Right atrium auricular region (tissue), 2 donors: ENCODE measurements around the gene RUNX3. TPM values are rescaled to one million over a fixed set of nuclear protein-coding genes. Genes with fewer than 3 reads are reported as not detected.

ENCODE experiments used
- DNase-seq: peaks from one replicate; pipeline ENCODE4 v3.0.0-alpha.2; 2019; ENCODE audit warnings: low spot score
- H3K27ac ChIP-seq, 2 donors: fragments of 200-600 bp; sonication (generic); 1 replicate in 1 of 2; 2 replicates in 1 of 2; pipeline ENCODE4 v1.5.1; 2016 to 2019
- H3K27me3 ChIP-seq, 2 donors: fragments of 200-600 bp; sonication (generic); one replicate each; pipeline versions ENCODE4 v1.5.1 to v1.6.0; 2017 to 2019
- H3K36me3 ChIP-seq: fragments of 200-600 bp; sonication (generic); one replicate; pipeline ENCODE4 v1.5.1; 2016
- H3K4me1 ChIP-seq, 2 donors: fragments of 200-600 bp; sonication (generic); one replicate each; pipeline versions ENCODE4 v1.5.1 to v1.6.0; 2017 to 2019
- H3K4me3 ChIP-seq, 2 donors: fragments of 200-600 bp; sonication (generic); 1 replicate in 1 of 2; 2 replicates in 1 of 2; pipeline ENCODE4 v1.5.1; 2017 to 2019; ENCODE audit warnings: mild to moderate bottlenecking in 1 of 2, moderate library complexity in 1 of 2
- H3K9me3 ChIP-seq, 2 donors: fragments of 200-600 bp; sonication (generic); one replicate each; pipeline ENCODE4 v1.5.1; 2019
- total RNA-seq, 2 donors: library from RNA; depleted of rRNA; stranded (reverse); fragments of >200 nt; gene quantifications; one replicate each; pipeline ENCODE4 v1.1.0, GENCODE V29; 2016
- TF ChIP-seq, protein P1 (sequence below), 2 donors: fragments of 200-600 bp; sonication (generic); IDR thresholded peaks; one replicate each; pipeline ENCODE4 v1.5.1; 2019; ENCODE audit warnings: antibody characterized with exemption in 2 of 2

RUNX3 gene
- total RNA-seq, 2 donors from 2014 or later = 0.48 to 2.3 TPM

DNA sequence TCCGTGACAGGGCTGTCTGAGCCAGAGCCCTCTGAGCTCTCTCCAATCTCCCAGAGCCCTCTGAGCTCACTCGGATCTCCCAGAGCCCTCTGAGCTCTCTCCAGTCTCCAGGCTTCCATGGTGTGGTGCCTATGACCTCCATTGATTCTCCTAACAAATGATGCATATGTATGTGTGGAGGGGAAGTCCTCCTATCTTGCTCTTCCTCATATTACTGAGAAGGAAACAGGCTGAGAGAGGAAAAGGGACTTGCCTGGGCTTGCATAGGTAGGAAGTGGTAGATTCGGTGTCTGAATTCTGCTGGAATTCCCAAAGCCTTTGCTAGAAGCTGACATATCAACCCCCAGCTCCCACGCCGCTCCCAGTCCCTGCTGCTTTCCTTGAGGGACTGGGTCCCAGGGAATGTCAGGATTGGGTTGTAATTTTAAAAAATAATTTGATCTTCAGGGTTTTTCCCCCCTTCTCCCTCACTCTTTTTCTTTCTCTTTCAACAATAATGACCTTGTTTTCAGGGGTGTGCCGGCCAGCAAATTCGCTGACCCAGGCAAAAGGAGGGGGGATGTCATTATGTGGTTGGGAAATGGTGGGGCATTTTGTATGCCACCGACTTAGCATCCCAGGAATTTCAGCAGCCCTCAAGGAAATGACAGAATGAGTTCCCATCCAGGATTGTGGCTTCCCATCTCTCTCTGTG lies 42.3 kb upstream of the RUNX3 start:
- H3K9me3 ChIP-seq = peaks cover 0 to 32% of the 10 kb centered on the region in 2 donors
- no peak overlapping the region for H3K27ac ChIP-seq
- TF ChIP-seq, protein P1, sequence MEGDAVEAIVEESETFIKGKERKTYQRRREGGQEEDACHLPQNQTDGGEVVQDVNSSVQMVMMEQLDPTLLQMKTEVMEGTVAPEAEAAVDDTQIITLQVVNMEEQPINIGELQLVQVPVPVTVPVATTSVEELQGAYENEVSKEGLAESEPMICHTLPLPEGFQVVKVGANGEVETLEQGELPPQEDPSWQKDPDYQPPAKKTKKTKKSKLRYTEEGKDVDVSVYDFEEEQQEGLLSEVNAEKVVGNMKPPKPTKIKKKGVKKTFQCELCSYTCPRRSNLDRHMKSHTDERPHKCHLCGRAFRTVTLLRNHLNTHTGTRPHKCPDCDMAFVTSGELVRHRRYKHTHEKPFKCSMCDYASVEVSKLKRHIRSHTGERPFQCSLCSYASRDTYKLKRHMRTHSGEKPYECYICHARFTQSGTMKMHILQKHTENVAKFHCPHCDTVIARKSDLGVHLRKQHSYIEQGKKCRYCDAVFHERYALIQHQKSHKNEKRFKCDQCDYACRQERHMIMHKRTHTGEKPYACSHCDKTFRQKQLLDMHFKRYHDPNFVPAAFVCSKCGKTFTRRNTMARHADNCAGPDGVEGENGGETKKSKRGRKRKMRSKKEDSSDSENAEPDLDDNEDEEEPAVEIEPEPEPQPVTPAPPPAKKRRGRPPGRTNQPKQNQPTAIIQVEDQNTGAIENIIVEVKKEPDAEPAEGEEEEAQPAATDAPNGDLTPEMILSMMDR (IDR thresholded peaks at IDR 0.05) = no peak
- no peak for DNase-seq
- H3K36me3 ChIP-seq = no peaks in the 10 kb centered on the region
- H3K27me3 ChIP-seq = no peaks in the 10 kb centered on the region
- H3K4me3 ChIP-seq = no peak overlapping the region
- no peaks in the 10 kb centered on the region for H3K4me1 ChIP-seq

DNA sequence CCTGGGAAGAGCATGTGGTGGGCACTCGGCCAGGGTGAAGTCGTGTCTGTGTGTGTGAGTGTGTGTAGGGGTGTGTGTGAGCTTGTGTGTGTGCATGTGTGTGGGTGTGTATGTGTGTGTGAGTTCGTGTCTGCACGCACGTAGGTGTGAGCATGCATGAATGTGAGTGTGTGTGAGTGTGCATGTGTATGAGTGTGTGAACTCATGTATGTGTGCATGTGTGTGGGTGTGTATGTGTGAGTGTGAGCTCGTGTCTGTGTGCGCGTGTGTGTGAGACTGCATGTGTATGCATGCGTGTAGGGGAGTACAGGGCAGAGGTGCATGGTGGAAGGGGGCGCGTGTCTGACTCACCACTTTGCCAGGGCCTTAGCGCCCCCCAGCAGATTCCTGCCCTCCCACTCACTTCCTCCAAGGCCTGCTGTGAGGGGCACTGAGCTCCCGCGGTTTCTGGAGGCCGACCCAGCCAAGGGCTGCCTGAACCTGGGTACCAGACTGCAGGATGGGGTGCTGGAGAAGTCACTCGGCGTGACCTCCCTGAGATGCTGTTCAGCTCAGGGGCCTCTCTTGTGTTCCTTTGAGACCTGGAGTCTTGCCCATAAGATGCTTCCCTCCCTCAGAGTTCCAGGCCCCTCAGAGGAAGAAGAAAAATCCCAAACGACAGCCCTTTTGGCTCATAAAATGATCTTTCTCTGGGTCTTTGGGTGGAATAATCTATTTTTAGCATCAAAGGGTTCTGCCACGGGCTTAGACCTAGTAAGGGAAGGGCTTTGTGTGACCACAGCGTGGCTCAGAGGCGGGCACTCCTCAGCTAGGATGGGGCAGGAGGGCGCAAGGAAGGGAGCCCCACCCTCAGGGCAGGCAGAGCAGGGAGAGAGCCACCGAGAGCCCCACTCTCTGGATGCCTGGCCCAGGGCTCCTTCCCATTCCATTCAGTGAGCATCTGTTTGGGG lies 41.1 kb upstream of the RUNX3 start:
- Histone ChIP-seq H3K4me3 (no peak overlapping the region), H3K36me3 (no peaks in the 10 kb centered on the region), H3K27ac (no peak overlapping the region), H3K27me3 (no peaks in the 10 kb centered on the region), H3K9me3 (peaks cover 0 to 22% of the 10 kb centered on the region in 2 donors), H3K4me1 (no peaks in the 10 kb centered on the region)
- DNase-seq = no peak
- TF ChIP-seq, protein P1 (IDR thresholded peaks at IDR 0.05) = no peak

DNA sequence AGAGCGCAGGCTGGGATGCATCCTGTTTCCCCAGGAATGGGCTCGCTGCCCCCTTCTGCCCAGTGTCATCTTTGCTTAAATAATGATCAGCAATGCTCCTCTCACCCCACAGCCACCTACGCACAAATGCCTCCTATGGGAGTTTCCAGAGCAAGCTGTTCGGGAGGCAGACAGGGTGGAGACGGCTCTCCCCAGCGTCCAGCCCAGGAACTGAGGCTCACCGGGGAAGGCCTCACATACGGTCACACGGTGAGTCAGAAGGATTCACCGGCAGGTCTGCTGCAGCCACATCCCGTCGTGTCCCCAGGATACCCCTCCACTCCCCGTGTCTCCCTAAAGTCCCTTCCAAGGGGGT lies 40.3 kb upstream of the RUNX3 start:
- TF ChIP-seq, protein P1 (IDR thresholded peaks at IDR 0.05) = no peak
- Histone ChIP-seq H3K4me1 (no peaks in the 10 kb centered on the region), H3K9me3 (peaks cover 0 to 14% of the 10 kb centered on the region in 2 donors), H3K4me3 (no peak overlapping the region), H3K36me3 (no peaks in the 10 kb centered on the region), H3K27ac (no peak overlapping the region), H3K27me3 (no peaks in the 10 kb centered on the region)
- no peak for DNase-seq

DNA sequence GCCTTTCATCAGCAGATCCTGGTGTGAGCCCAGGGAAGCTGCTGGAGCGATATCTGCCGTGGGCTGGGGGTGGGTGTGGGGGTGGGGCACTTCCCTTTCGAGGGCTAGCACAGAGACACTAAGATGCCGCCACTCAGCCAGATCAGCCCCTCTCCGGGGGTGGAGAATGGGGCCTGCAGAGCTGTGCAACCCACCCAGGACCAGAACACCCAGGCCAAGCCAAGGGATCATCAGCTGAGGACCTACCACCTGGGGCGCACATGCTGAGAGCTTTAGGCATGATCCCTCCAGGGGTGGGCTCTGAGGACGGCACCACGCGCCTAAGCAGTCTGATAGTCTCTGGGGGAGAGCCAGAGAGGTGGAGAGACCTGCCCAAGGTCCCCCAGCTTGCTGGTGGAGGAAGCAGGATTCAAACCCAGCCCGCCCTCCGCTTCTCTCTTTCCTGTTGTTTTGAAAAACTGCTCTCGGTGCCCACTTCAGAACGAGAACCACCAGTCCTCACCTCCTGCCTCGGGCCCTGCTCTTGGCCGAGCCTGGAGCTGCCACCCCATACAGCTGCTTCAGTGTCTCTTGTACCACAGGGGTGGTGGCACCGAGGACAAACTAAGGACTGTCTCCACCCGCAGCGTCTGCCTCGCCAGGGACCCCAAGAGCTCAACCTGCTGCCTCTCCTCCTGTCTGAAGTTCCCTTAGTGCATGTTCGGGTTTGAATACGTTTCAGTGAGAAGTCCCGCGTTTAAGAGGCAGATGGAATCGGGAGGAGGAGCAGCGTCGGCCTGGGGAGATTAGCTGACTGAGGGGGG lies 39.7 kb upstream of the RUNX3 start:
- TF ChIP-seq, protein P1 (IDR thresholded peaks at IDR 0.05) = no peak
- no peak overlapping the region for H3K4me3 ChIP-seq
- H3K9me3 ChIP-seq = peaks cover 0 to 8% of the 10 kb centered on the region in 2 donors
- H3K36me3 ChIP-seq = no peaks in the 10 kb centered on the region
- no peaks in the 10 kb centered on the region for H3K4me1 ChIP-seq
- H3K27me3 ChIP-seq = no peaks in the 10 kb centered on the region
- no peak for DNase-seq
- no peak overlapping the region for H3K27ac ChIP-seq

DNA sequence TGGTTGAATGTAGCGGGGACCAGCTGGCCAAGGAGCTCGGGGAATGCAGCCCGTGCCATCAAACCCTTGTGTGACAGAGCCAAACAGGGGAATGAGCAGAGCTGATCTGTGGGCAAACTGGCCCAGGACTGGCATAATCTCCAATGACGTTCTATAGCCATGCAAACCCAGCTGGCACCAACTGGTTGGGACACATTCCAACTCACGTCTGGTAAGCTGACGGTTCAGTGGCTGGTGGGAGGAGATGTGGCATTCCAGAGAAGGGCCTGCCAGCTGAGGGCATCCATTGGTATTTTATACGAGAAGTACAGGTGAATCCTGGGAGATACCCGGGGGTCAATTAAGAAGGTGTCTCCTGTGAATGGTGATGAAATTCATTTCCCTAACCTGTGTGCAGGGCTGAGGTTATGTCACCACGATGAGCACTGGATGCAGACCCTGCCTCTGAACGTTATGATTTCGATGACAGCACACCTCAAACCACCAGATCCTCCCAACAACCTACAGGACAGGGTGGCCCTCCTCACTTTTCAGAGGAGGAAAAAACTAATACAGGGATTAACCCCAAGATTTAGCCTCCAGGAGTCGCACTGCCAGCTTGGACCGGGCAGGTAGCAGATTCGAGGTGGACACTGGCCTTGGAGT lies 39.0 kb upstream of the RUNX3 start:
- no peaks in the 10 kb centered on the region for H3K4me1 ChIP-seq
- no peak overlapping the region for H3K27ac ChIP-seq
- H3K27me3 ChIP-seq = no peaks in the 10 kb centered on the region
- H3K9me3 ChIP-seq = peaks cover 0 to under 1% of the 10 kb centered on the region in 2 donors
- DNase-seq = no peak
- H3K4me3 ChIP-seq = no peak overlapping the region
- TF ChIP-seq, protein P1 (IDR thresholded peaks at IDR 0.05) = no peak
- no peaks in the 10 kb centered on the region for H3K36me3 ChIP-seq
